Gastroesophageal sphincter (tissue), 4 donors: ENCODE results near the gene MIOS. TPM values are rescaled to one million over a fixed set of nuclear protein-coding genes. Genes with fewer than 3 reads are reported as not detected.

ENCODE experiments used
- ATAC-seq: fragments of 150-250 bp; one replicate; pipeline ENCODE4 v1.9.1; 2016; ENCODE audit warnings: mild to moderate bottlenecking, moderate library complexity
- H3K27ac ChIP-seq, 4 donors: fragments of 200-600 bp; sonication (generic) in 3 of 4; 1 replicate in 3 of 4; 2 replicates in 1 of 4; pipeline ENCODE4 v1.5.1; 2016 to 2019
- H3K27me3 ChIP-seq: fragments of 200-600 bp; sonication (generic); one replicate; pipeline ENCODE4 v1.5.1; 2019
- H3K36me3 ChIP-seq, 2 donors: fragments of 200-600 bp; sonication (generic); one replicate each; pipeline ENCODE4 v1.5.1; 2019; ENCODE audit warnings: control low read depth in 1 of 2
- H3K4me1 ChIP-seq, 3 donors: fragments of 200-600 bp; sonication (generic); 1 replicate in 2 of 3; 2 replicates in 1 of 3; pipeline ENCODE4 v1.5.1; 2016 to 2019; ENCODE audit warnings: control low read depth in 2 of 3
- H3K4me3 ChIP-seq, 2 donors: fragments of 200-600 bp; sonication (generic); one replicate each; pipeline ENCODE4 v1.5.1; 2019; ENCODE audit warnings: mild to moderate bottlenecking in 1 of 2, moderate library complexity in 1 of 2
- H3K9me3 ChIP-seq, 3 donors: fragments of 200-600 bp; sonication (generic); one replicate each; pipeline ENCODE4 v1.5.1; 2017 to 2019; ENCODE audit warnings: control low read depth in 2 of 3
- CTCF ChIP-seq, 4 experiments: fragments of 200-600 bp in 2 of 4; fragments of 450-650 bp in 2 of 4; sonication (generic) in 1 of 4; IDR thresholded peaks; one replicate each; pipeline ENCODE4 v1.5.1; 2017 to 2019; ENCODE audit warnings: antibody characterized with exemption in 4 of 4, mild to moderate bottlenecking in 2 of 4, moderate library complexity in 2 of 4
- EP300 ChIP-seq: sonication (generic); formaldehyde crosslinking; IDR thresholded peaks from one replicate; pipeline ENCODE4 v1.6.1; 2017; ENCODE audit warnings: antibody characterized with exemption, mild to moderate bottlenecking
- POLR2A ChIP-seq, 2 donors: fragments of 450-650 bp; IDR thresholded peaks; one replicate each; pipeline ENCODE4 v1.6.1; 2017; ENCODE audit warnings: antibody characterized with exemption in 2 of 2, mild to moderate bottlenecking in 2 of 2, moderate library complexity in 1 of 2
- POLR2AphosphoS5 ChIP-seq: sonication (generic); formaldehyde crosslinking; IDR thresholded peaks from one replicate; pipeline ENCODE4 v1.6.1; 2017; ENCODE audit warnings: antibody characterized with exemption
- WGBS, 2 donors: methylation state at CpG; one replicate each; pipeline ENCODE4 v1.1.5; 2018; ENCODE audit warnings: low coverage in 1 of 2; 5-methylcytosine and 5-hydroxymethylcytosine counted together
- total RNA-seq, 4 donors: library from RNA; depleted of rRNA; stranded (reverse); fragments of >200 nt; gene quantifications; one replicate each; pipeline ENCODE4 v1.1.0, GENCODE V29; 2016

MIOS gene
- total RNA-seq, 4 donors from 2014 or later = 24.2 to 40.3 (median 31.5) TPM

GRCh38 chr7:7612519-7612918, 45.8 kb downstream of the MIOS start:
- peaks cover 0 to 20% of the 10 kb centered on the region in 2 donors for H3K36me3 ChIP-seq
- H3K27me3 ChIP-seq = no peaks in the 10 kb centered on the region
- H3K4me1 ChIP-seq = no peaks in the 10 kb centered on the region
- TF ChIP-seq POLR2AphosphoS5 (no peak), CTCF (IDR thresholded peaks at IDR 0.05) (no peak), POLR2A (IDR thresholded peaks at IDR 0.05) (no peak), EP300 (no peak)
- H3K27ac ChIP-seq = no peak overlapping the region
- H3K9me3 ChIP-seq = no peaks in the 10 kb centered on the region
- ATAC-seq = no peak
- 80 to 82% methylated on average over 1 of the region's 1 CpG for WGBS, 2 donors
- no peak overlapping the region for H3K4me3 ChIP-seq

GRCh38 chr7:7613210-7613609, 46.5 kb downstream of the MIOS start:
- 75 to 93% methylated on average over 1 of the region's 1 CpG for WGBS, 2 donors
- ATAC-seq = no peak
- no peak for TF ChIP-seq POLR2AphosphoS5
- TF ChIP-seq POLR2A (IDR thresholded peaks at IDR 0.05) = no peak
- no peak for TF ChIP-seq EP300
- TF ChIP-seq CTCF (IDR thresholded peaks at IDR 0.05) = no peak

DNA sequence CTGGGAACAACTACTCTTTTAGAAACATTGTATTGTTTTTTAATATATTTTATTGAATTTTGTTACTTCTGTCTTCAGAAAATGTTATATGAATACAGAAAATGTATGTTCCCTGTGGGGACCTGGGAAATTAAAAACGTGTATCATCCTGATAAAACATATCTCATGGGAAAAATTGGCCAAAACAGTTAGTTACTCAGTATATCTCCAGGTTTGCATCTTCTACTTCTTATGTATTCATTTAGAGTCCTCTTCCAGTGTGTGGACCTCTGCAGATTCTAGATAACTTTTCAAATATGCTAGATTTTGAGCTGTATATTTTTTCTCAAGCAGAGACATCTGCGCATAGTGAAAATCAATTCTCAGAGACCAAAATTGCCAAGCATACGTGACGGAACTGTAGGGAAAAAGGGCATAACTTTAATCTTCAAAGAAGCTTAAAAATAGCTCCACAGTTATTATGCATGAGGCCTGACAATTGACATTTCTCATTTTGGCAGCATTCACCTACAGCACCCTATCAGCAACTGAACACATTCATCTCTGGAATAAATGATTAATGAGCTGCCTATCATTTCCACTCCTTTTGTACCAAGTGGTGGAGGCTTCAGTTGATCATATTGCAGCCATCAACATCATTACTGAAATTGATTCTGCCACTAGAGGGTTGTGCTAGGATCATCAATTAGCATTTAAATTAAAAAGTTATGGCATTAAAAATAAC, 47.5 kb downstream of the MIOS start:
- no peak overlapping the region for H3K27ac ChIP-seq
- 72 to 75% methylated on average over 4 of the region's 4 CpGs for WGBS, 2 donors
- H3K9me3 ChIP-seq = no peaks in the 10 kb centered on the region
- ATAC-seq = no peak
- H3K4me1 ChIP-seq = no peaks in the 10 kb centered on the region
- peaks cover 0 to 4% of the 10 kb centered on the region in 2 donors for H3K36me3 ChIP-seq
- no peaks in the 10 kb centered on the region for H3K27me3 ChIP-seq
- TF ChIP-seq CTCF (IDR thresholded peaks at IDR 0.05) (no peak), POLR2A (IDR thresholded peaks at IDR 0.05) (no peak), POLR2AphosphoS5 (no peak), EP300 (no peak)
- no peak overlapping the region for H3K4me3 ChIP-seq

More at GRCh38 chr7:7613210-7613609, 46.5 kb downstream of the MIOS start:
- H3K27ac ChIP-seq = no peak overlapping the region
- H3K36me3 ChIP-seq = peaks cover 0 to 13% of the 10 kb centered on the region in 2 donors
- H3K27me3 ChIP-seq = no peaks in the 10 kb centered on the region
- H3K4me1 ChIP-seq = no peaks in the 10 kb centered on the region
- no peaks in the 10 kb centered on the region for H3K9me3 ChIP-seq
- H3K4me3 ChIP-seq = no peak overlapping the region

- ATAC-seq = no peak
Measured at GRCh38 chr7:7617550-7617949, 50.9 kb downstream of the MIOS start.

DNA sequence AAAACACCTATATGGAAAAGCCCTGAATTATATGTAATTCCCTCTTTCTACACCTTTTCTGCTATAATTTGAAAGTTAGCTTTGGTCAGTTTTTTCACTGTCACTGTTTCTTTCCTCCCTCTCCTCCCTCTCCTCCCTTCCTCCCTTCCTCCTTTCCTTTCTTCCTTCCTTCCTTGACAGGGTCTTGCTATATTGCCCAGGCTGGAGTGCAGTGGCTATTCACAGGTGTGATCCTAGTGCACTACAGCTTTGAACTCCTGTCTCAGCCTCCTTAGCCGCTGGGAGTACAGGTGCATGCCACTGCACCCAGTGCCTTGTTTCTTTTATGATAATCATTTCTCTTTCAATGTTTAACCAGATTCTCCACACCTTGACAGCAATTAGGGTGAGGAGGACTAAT, 51.7 kb downstream of the MIOS start:
- TF ChIP-seq CTCF (IDR thresholded peaks at IDR 0.05) = no peak
- no peaks in the 10 kb centered on the region for H3K36me3 ChIP-seq
- H3K4me1 ChIP-seq = no peaks in the 10 kb centered on the region
- no peak for ATAC-seq
- H3K4me3 ChIP-seq = no peak overlapping the region
- H3K27me3 ChIP-seq = no peaks in the 10 kb centered on the region
- WGBS, 2 donors = 88 to 100% methylated on average over 1 of the region's 1 CpG
- H3K27ac ChIP-seq = no peak overlapping the region
- H3K9me3 ChIP-seq = no peaks in the 10 kb centered on the region

More at GRCh38 chr7:7617550-7617949, 50.9 kb downstream of the MIOS start:
- 61 to 73% methylated on average over 3 of the region's 3 CpGs for WGBS, 2 donors
- Histone ChIP-seq H3K27me3 (no peaks in the 10 kb centered on the region), H3K36me3 (no peaks in the 10 kb centered on the region), H3K9me3 (no peaks in the 10 kb centered on the region), H3K4me1 (no peaks in the 10 kb centered on the region), H3K27ac (no peak overlapping the region), H3K4me3 (no peak overlapping the region)
- no peak for TF ChIP-seq EP300
- TF ChIP-seq POLR2AphosphoS5 = no peak
- no peak for TF ChIP-seq POLR2A (IDR thresholded peaks at IDR 0.05)
